ENCODE measurements around the gene TMEM190. TPM values are rescaled to one million over a fixed set of nuclear protein-coding genes. Genes with fewer than 3 reads are reported as not detected.

TMEM190 gene
- total and polyA plus RNA-seq, 2 of the 8 experiments (the other 6 are each of a cell fraction or from before 2014, with no cell fraction given) = 1.6 TPM; not detected in 1

GRCh38 chr19:55385724-55386492, 9.3 kb downstream of the TMEM190 start, which contains the start of gene RPL28 (continued):
- TF ChIP-seq GABPA (IDR thresholded peaks at IDR 0.05; ENCODE audit: borderline replicate concordance, insufficient read depth, low read length) (peak; percentile 83; the same call in 1 of the 2 replicates), POLR2A (IDR thresholded peaks at IDR 0.05; ENCODE audit: control extremely low read depth in 1 of 2, low read depth in 2 of 2, low read length in 2 of 2) (peak; percentile 100), TAF1 (IDR thresholded peaks at IDR 0.05; ENCODE audit: low read depth, low read length) (peak; percentile 100), SIN3A (conservative IDR thresholded peaks at IDR 0.05 in 1 of 2, IDR thresholded peaks at IDR 0.05 in 1 of 2; ENCODE audit: low read depth in 1 of 2, low read length in 2 of 2) (peak in 1 of 2 experiments; percentile 85; a peak in 2 of 4 replicates), EP300 (IDR thresholded peaks at IDR 0.05; ENCODE audit: borderline replicate concordance in 1 of 2, low read depth in 2 of 2, low read length in 2 of 2) (no peak), NANOG (IDR thresholded peaks at IDR 0.05; ENCODE audit: insufficient read depth, low read depth, low read length, poor library complexity, severe bottlenecking) (no peak), GTF2F1 (IDR thresholded peaks at IDR 0.05; ENCODE audit: borderline replicate concordance, low read depth, low read length) (peak; percentile 89)
- TF ChIP-seq, protein P1, sequence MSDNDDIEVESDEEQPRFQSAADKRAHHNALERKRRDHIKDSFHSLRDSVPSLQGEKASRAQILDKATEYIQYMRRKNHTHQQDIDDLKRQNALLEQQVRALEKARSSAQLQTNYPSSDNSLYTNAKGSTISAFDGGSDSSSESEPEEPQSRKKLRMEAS (IDR thresholded peaks at IDR 0.05) = peak; percentile 64
